ENCODE measurements around the gene ELAVL2.
"Not testable (repeated sequence)": the region's sequence is repeated elsewhere in the genome, so short reads cannot be mapped to it uniquely, and the experiment has no call there.

The ELAVL2 gene

GRCh38 chr9:23723048-23723447 lies 103.0 kb downstream of the ELAVL2 start:
- DNase-seq (ENCODE audit: low read depth): not testable (repeated sequence)

- DNase-seq (ENCODE audit: low read depth): no peak
These were observed 104.6 kb downstream of the ELAVL2 start for GRCh38 chr9:23721466-23721865.

- no peak for DNase-seq (ENCODE audit: low read depth)
These were observed 108.5 kb downstream of the ELAVL2 start for GRCh38 chr9:23717505-23717904.

- no peak for DNase-seq (ENCODE audit: low read depth)
These were observed 118.8 kb downstream of the ELAVL2 start for GRCh38 chr9:23707249-23707648.

- DNase-seq (ENCODE audit: low read depth): no peak
These were observed 123.6 kb downstream of the ELAVL2 start for GRCh38 chr9:23702311-23702922.

GRCh38 chr9:23701291-23701690 lies 124.7 kb downstream of the ELAVL2 start:
- no peak for DNase-seq (ENCODE audit: low read depth)

- DNase-seq (ENCODE audit: low read depth): no peak
These were observed 125.7 kb downstream of the ELAVL2 start for GRCh38 chr9:23700359-23700758.

GRCh38 chr9:23698161-23698560 lies 127.9 kb downstream of the ELAVL2 start:
- no peak for DNase-seq (ENCODE audit: low read depth)

GRCh38 chr9:23695572-23695971 lies 130.5 kb downstream of the ELAVL2 start:
- DNase-seq (ENCODE audit: low read depth): no peak

GRCh38 chr9:23693374-23693773 lies 132.7 kb downstream of the ELAVL2 start:
- no peak for DNase-seq (ENCODE audit: low read depth)

- no peak for DNase-seq (ENCODE audit: low read depth)
These were observed 139.1 kb downstream of the ELAVL2 start for GRCh38 chr9:23686896-23687295.

- DNase-seq (ENCODE audit: low read depth): no peak
These were observed 139.8 kb downstream of the ELAVL2 start for GRCh38 chr9:23686257-23686656.

GRCh38 chr9:23683611-23684061 lies 142.4 kb downstream of the ELAVL2 start:
- DNase-seq (ENCODE audit: low read depth): no peak

- no peak for DNase-seq (ENCODE audit: low read depth)
These were observed 143.1 kb downstream of the ELAVL2 start for GRCh38 chr9:23682891-23683431.

- DNase-seq (ENCODE audit: low read depth): no peak
These were observed 143.7 kb downstream of the ELAVL2 start for GRCh38 chr9:23682352-23682751.

- DNase-seq (ENCODE audit: low read depth): no peak
These were observed 148.6 kb downstream of the ELAVL2 start for GRCh38 chr9:23677446-23677845.

- DNase-seq (ENCODE audit: low read depth): no peak
These were observed 151.9 kb downstream of the ELAVL2 start for GRCh38 chr9:23674016-23674585.

- no peak for DNase-seq (ENCODE audit: low read depth)
These were observed 153.9 kb downstream of the ELAVL2 start for GRCh38 chr9:23672151-23672550.

- DNase-seq (ENCODE audit: low read depth): no peak
These were observed 156.3 kb downstream of the ELAVL2 start for GRCh38 chr9:23669776-23670175.

- DNase-seq (ENCODE audit: low read depth): no peak
These were observed 160.4 kb downstream of the ELAVL2 start for GRCh38 chr9:23665635-23666034.

- no peak for DNase-seq (ENCODE audit: low read depth)
These were observed 161.0 kb downstream of the ELAVL2 start for GRCh38 chr9:23665051-23665450.

- no peak for DNase-seq (ENCODE audit: low read depth)
These were observed 162.1 kb downstream of the ELAVL2 start for GRCh38 chr9:23663946-23664345.

- DNase-seq (ENCODE audit: low read depth): no peak
These were observed 162.5 kb downstream of the ELAVL2 start for GRCh38 chr9:23663536-23663935.

- DNase-seq (ENCODE audit: low read depth): no peak
These were observed 162.9 kb downstream of the ELAVL2 start for GRCh38 chr9:23663125-23663524.

Measured in HS-27A (cell line).